HG02981 (cell line): ENCODE data around the gene NTNG2.

Experiments used
- ATAC-seq: cut with Tn5 transposase; IDR thresholded peaks from one replicate; pipeline ENCODE4 v1.9.1; 2021; ENCODE audit warnings: mild to moderate bottlenecking, moderate library complexity; ENCODE audit not compliant: unreplicated experiment

NTNG2 gene

DNA sequence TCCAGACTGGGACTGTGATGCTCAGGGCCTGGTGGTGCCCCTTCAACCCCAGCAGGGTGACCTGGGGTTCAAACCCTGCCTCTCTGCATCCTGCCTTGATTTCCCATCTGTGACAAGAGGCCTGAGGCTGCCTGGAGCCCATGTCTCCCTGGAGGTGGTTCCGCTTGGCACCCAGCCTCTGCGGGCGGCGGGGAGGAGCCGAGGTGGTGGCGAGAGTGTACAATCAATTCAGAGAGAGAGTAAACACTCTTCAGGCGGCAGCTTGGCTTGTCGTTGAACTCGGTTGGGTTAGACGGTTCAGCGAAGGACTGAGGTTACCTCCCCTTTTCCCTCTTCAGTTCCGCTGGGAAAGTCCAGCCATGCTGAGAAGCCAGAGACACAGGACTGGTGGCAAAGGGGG is 39.3 kb downstream of the NTNG2 start:
- ATAC-seq, result no peak

DNA sequence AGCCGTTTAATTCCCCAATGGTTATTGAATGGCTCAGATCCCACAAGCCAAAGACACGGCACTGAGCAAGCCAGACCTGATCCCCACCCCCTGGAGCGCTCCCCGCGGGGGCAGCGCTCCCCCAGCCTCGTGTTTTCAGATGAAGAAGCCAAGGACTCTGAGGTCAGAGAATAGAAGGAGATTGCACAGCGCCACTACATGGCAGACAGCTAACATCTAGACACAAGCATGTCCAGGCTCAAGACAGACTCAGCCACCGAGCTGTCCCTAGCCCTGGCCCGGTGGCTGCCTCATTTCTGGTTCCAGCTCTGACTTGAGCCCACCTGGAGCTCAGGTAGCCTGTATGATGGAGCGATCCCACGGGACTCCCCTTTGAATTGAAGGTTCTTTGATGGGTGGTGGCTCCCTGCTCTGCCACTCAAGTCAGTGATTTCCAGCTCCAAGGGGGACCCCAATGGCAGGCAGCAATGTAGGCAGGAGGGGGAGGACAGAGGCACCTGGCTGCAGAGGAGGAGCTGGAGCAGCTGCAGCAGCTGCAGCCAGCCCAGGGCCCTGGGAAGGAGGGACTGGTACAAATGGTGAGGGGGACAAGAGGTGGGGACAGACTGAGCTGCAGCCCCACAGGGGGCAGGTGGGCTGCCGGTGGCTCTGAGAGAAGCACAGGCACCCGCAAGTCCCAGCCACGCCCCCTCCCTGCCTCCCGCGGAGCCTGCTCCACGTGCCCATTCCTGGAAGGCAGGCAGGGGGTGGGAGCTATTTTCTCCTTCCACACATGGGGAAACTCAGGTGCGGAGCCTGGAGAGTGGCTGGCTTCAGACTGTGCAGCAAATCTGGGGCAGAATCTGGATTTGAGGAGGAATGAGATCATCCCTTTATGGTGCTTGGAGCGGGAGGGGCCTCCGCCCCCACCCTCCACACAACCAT is 40.2 kb downstream of the NTNG2 start:
- ATAC-seq, result no peak

DNA sequence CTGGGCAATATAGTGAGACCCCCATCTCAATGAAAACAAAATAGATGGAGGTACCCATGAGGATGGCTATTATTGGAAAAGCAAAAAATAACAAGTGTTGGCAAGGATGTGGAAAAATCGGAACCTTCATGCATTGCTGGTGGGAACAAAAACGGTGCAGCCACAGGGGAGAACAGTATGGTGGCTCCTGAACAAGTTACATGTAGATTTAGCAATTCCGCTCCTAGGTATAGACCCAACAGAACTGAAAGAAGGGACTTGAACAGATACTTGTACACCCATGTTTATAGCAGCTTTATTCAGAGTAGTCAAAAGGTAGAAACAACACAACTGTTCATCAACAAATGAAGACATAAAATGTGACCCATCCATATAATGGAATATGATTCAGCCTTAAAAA is 43.0 kb downstream of the NTNG2 start:
- ATAC-seq, result no peak

DNA sequence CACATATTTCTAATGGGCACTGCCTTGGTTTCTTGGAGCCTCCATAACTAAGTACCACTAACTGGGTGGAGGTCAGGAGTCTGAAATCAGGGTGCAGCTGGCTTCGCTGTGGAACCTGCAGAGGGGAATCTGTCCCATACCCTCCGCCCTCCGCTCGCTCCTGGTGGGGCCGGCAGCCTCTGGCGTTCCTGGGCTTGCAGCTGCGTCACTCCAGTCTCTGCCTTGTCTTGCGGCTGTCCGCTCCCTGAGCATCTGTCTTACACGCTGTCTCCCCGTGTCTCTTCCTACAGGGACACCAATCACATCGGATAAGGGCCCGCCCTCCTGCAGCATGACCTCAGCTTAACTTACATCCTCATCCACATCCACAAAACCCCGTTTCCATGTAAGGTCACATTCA is 45.4 kb downstream of the NTNG2 start:
- ATAC-seq, result no peak

DNA sequence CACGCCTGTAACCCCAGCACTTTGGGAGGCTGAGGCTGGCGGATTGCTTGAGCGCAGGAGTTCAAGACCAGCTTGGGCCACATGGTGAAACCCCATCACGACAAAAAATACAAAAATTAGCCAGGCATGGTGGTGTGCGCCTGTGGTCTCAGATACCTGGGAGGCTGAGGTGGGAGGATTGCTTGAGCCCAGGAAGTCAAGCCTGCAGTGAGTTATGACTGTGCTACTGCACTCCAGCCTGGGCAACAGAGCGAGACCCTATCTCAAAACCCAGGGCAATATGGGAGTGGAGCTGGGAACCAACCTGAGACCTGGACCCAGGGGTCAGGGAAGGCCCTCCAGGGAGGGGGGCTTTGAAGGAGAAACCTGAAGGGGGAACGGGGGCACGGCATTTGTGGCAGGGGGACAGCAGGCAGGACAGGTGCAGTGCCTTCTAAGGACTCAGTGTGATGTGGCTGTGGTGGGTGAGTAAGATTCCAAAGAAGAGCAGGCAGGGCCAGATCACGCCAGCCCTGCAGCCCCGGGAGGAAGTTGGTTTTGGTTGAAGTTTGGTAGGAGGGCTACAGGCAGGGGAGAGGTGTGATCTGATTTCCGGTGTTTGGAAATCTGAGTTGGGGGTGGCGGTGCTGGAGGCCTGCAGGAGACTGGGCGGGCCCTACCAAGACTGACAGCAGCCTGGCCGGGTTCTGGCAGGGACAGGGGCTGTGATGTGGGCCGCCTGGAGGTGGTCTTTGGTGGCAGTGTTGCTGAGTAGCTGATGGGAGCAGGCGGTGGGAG is 46.2 kb downstream of the NTNG2 start:
- ATAC-seq, result no peak

DNA sequence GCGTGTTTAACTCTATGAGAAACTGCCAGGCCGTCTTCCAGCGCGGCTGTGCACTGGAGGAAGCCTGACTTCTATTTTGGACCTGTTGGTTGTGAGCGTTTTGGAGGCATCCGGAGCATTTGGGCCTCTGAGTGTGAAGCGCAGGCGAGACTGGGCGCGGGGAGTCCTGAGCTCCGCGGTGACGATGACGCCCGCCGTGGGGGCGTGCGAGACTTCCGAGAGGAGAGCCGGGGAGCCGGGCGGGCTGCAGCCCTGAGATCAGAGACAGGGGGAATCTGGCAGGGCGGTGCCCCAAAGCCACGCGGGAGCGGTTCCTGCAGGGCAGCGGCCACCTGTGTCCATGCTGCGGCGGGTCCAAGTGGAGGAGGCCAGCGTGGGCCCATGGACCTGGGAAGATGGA is 47.4 kb downstream of the NTNG2 start:
- no peak for ATAC-seq

DNA sequence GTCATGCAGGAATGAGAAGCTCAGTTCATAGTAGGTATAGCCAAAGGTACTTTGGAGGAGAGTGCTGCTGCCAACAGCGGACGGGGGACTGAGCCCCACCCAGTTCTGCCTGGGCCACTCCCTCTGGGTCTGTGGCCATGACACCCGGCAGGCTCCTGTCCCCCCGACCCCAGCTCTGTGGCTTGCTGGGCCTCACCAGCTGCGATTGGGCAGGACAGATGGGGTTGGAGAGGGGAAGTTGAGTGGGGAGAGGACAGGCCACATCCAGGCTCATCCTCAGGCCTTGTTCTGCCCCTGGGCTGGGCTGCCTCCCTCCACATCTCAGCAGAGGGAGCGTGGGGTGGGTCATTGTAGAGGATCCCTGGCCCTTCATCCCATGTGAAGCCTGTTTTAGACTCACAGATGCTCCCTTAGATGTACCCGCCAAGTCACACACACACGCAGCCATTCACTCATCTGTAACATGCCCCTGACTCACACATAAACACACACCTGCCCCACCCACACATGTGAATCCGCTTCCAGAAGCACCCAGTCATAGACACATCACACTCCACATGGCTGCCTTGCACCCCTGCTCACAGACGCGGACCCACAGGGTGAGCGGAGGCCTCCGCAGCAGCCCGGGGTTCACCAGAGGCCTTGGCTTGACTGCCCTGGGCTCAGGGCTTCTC is 48.8 kb downstream of the NTNG2 start:
- ATAC-seq, result no peak

DNA sequence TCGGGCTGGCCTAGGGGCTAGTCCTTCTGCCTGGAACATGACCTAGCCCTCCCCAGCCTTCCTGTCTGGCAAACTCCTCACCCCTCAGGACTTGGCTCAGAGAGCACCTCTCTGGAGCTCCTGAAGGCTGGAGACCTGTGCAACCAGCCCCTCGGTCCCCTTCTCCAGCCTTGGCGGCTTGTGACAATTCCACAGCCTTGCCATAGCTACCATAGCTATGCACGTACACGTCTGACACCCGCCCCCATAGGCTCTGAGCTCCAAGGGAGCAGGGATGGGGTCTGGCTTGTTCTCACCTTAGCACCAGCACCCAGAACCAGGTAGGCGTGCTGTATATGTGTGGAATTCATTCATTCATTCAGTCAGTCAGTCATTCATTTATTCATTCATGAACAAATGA is 49.7 kb downstream of the NTNG2 start:
- ATAC-seq, result no peak

DNA sequence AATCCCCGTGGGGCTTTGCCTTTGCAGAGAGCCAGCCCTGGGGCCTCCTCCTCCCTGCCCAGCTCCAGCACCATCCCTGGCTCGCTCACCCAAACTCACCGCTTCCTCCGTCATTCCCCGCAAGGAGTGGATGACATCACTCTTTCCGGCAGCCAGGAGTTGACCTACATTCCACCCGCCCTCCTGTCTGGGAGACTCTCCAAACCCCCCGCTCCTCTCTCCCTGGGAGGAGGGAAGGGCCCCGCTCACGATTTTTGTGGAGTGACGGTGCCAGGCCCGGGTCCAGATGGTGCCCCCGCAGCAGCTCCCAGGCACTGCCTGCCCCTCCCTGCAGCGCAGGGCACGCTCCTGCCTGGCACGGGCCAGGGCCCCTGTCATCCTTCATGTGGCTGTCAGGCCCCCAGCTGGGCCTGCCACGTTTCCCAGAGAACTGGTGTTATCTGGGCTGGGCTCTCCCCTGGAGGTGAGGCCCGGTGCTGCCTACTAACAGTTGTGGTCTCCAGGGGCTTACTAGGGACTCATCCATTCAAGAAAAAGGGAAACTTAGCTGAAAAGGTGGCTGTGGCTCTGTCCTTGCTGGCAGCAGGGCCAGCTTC is 52.3 kb downstream of the NTNG2 start:
- no peak for ATAC-seq

DNA sequence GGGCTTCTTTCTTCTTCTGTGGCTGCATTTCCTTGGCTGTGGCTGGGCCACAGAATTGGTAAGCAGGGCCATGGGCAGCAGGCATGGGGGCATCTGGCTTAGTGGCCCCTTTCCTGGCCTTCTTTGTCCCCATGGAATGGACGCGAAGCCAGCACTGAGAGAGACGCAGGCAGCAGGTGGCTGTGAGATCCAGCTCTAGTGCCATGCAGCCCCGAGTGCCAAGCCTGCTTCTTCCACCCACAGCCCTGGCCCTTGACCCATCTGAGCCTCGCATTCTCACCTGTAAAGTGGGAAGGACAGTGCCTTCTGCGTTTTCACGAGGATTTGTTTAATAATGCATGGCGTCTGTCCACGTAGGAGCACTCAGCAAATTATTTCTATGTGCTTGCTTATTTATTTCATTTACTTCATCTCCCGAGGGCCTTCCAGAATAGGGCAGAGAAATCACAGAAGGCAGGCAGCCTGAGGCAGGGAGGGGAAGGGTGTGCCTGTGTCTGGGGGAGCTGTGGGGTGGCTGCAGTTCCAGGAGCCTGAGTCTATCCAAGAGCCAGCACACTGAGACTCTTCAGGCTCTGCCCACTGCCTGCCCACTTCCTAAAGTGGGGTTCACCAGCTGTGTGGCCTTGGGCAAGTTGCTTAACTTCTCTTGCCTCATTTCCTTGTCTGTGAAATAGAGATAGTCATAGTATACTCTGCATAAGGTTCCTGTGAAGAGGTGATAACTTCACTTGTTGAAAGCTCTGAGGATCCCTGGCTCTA is 55.2 kb downstream of the NTNG2 start:
- ATAC-seq, result no peak

DNA sequence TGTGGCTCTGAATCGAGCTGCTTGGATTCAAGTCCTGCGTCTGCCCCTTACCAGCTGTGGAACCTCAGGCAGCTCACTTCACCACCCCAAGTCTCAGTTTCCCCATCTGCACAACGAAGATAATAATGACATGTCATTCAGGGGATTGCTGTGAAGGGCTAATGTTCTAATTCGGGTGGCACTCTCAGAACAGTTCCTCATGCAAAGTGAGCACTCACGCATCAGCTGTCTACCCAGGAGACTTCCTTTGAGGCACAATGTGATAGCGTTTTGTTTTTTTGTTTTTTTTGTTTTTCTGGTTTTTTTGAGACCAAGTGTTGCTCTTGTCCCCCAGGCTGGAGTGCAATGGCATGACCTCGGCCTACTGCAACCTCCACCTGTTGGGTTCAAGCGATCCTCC is 56.4 kb downstream of the NTNG2 start:
- no peak for ATAC-seq

DNA sequence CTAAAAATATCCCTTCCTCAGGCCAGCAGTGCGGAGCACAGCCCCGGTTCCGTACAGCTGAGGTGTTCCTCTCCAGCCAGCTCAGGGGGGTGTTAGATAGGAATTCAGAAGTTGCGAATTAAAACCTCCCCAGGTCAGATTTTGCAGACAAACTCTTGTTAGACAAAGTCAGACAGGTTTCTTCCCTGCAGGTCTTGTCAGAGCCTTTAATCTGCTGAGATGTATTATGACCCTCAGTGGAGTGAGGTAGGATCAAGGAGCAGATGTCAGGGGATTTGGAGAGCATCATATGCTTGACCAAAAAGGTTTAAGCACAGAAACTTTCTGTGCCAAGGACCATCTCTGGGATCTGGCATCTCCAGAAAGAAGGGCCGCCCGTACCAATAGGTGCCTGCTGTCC is 60.1 kb downstream of the NTNG2 start:
- no peak for ATAC-seq

DNA sequence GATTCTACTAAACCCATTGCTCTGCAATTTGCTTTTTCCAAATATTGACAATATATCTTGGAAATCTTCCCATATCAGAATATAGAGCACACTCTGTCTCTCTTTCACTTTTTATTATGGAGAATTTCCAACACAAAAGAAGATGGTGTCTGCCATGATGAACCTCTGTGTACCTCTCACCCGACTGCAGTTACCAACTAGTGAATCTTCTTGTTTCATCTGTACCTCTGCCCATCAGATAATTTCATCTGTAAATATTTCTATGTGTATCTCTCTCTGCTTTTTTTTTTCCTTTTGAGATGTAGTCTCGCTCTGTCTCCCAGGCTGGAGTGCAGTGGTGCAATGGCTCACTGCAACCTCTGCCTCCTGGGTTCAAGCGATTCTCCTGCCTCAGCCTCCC is 62.8 kb downstream of the NTNG2 start:
- ATAC-seq, result no peak

DNA sequence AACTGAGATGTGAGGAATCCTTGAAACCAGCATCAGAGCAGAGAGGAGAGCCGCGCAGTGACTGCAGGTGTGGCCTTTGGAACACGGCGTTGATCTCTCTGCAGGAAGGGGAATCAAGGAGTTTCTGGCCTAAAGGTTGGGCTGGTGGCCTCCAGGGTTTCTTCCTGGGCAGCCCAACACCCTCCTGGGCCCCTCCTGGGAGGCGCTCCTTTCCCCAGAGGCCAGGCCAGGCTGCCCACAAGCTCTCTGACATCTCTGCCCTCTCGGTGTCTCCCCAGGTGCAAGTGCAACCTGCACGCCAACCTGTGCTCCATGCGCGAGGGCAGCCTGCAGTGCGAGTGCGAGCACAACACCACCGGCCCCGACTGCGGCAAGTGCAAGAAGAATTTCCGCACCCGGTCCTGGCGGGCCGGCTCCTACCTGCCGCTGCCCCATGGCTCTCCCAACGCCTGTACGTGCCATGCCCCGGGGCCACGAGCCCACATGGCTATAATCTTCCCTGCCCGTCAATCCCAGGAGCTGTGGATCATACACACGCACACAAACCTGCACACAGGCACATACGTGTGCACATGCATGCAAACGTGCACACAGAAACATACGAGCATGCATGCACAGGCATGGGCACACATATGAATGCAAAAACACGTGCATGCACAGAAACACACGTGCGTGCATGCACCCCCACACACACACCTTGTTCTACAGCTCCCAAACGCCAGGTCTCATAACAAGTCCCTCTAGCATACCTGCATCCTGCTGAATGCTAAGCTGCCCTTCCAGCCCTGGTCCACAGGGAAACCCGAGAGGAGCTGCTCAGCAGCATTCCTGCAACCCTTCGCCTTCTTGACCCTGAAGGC is 64.9 kb downstream of the NTNG2 start:
- ATAC-seq, result no peak

DNA sequence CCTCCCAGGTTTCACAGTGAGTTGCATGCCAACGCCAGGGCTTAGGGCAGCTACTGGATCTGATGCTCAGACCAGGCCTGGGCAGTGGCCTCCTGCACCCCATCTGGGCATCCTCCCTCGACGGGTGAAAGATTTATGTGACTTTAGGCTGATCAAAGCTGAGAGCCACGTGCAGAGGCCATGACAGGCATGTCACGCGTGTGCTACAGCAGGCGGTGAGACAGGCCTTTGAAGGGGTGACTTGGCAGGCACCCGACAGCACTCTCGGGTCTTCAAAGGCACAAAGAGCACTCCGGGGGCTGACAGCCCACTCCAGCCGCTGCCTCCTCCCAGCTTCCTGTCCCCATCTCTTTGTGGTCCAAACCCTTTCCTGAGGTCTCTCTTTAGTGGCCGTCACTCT is 66.2 kb downstream of the NTNG2 start:
- no peak for ATAC-seq

DNA sequence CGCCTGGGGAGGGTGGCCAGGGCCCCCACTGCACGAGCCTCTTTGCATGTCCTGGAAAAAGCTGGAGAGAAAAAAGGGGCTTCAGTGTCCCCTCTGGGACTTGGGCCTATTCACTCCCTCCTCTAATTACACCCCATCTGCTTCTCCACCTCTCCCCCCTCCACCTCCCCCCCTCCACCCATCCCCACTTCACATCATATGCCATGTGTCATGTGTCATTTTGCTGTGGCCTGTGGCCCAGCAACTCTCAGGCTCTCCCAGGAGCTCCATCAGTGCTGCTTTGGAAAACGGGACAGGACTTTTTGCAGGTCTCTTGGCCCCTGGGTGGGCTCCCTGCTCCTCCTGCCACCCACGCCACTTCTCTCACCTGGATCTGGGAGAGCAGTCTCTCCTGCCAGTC is 68.7 kb downstream of the NTNG2 start:
- no peak for ATAC-seq

DNA sequence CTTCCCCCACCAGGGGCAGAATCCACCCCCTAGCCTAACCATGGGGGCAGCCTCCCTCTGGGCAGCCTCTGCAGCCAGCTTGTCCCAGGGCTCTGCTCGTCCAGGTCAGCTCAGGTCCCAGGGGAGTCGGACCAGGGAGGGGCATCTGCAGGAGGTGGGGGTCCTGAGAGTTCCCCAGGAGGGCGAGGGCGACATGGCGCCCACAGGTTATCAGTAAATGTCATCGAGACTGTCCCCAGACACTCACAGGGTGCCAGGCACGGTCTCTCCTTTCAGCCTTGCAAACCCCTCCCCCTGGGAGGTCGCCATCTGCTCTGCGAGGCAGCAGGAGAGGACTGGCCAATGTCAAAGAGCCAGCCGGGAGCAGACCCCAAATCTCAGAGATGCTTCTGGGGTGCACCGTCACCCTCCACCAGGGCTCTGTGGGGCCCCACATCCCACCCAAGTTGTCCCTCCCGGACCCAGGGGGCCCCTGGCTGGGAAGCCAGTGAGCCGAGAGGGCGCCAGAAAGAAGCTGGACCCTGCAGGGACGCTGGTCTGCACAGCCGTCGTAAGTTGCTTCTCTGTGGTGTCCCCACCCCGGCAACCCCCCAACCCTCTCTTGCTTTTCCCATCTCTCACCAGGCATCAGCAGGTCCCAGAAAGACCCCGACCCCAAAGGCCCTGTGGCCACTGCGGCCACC is 69.3 kb downstream of the NTNG2 start:
- ATAC-seq, result no peak

DNA sequence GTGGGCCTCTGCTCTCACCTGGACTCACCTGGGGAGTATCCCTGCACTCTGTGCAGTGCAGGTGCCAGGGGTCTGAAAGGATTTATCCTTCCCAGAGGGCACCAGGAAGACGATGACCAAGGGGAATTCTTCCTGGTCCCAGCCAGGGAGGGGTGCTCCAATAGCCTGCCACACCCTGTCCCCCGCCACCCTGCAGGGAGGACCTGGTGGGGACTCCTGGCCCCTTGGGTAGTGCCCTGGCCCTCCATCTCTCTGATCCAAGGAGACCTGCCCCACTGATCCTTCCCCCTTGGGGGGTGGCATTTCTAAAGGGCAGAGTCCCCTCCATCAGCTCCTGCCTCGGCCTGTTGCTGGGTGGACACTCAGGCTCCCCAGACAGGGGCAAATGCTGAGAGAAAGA is 70.7 kb downstream of the NTNG2 start:
- ATAC-seq, result no peak

DNA sequence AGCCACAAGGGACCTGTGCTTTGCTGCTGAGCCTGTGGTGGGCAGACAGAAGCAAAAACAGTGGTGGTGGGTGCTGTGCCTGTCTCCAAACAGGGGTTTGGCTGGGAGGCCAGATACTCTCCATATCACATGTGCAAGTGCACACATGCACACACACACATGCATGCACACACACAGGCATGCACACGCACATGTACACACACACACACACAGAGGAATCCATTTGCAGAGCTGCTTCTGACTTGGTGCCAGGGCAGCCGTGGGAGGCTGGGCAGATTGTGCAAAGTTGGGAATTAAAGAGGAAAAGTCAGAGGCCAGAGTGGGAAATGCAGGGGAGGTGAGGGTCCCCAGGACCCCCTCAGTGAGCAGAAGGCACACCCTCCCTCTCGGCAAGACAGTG is 71.3 kb downstream of the NTNG2 start:
- no peak for ATAC-seq
